Pulmonary artery endothelial cell (primary cell): ENCODE results near the gene FSTL4. TPM values are rescaled to one million over a fixed set of nuclear protein-coding genes. Genes with fewer than 3 reads are reported as not detected.

ENCODE experiments used
- DNase-seq: peaks from one replicate; pipeline ENCODE4 v3.0.0-alpha.2; 2011; ENCODE audit warnings: low read depth, low spot score
- total RNA-seq: library from RNA; depleted of rRNA; stranded (reverse); fragments of >200 nt; gene quantifications from 2 replicates; pipeline ENCODE4 v1.2.3, GENCODE V29; 2014

FSTL4 gene
- total RNA-seq, 1 donor from 2014 or later: not detected

- no peak for DNase-seq
Observed at GRCh38 chr5:133246053-133246370, 366.3 kb downstream of the FSTL4 start.

- no peak for DNase-seq
Observed at GRCh38 chr5:133245191-133246052, 366.9 kb downstream of the FSTL4 start.

- no peak for DNase-seq
Observed at GRCh38 chr5:133244242-133244641, 368.1 kb downstream of the FSTL4 start.

- no peak for DNase-seq
Observed at GRCh38 chr5:133243196-133243595, 369.1 kb downstream of the FSTL4 start.

- DNase-seq: no peak
Observed at GRCh38 chr5:133242221-133242835, 370.0 kb downstream of the FSTL4 start.

- DNase-seq: no peak
Observed at GRCh38 chr5:133241179-133242092, 370.9 kb downstream of the FSTL4 start.

- peak; percentile 90 for DNase-seq
Observed at GRCh38 chr5:133240425-133241091, 371.8 kb downstream of the FSTL4 start.

- no peak for DNase-seq
Observed at GRCh38 chr5:133238426-133239205, 373.7 kb downstream of the FSTL4 start.

GRCh38 chr5:133236976-133237375, 375.4 kb downstream of the FSTL4 start:
- DNase-seq: no peak

GRCh38 chr5:133236541-133236951, 375.8 kb downstream of the FSTL4 start:
- no peak for DNase-seq

GRCh38 chr5:133235696-133236426, 376.5 kb downstream of the FSTL4 start:
- no peak for DNase-seq

- no peak for DNase-seq
Observed at GRCh38 chr5:133234911-133235310, 377.4 kb downstream of the FSTL4 start.

GRCh38 chr5:133234273-133234672, 378.1 kb downstream of the FSTL4 start:
- no peak for DNase-seq

- DNase-seq: no peak
Observed at GRCh38 chr5:133233616-133234015, 378.7 kb downstream of the FSTL4 start.

GRCh38 chr5:133232911-133233310, 379.4 kb downstream of the FSTL4 start:
- DNase-seq: no peak

- DNase-seq: no peak
Observed at GRCh38 chr5:133232435-133232834, 379.9 kb downstream of the FSTL4 start.

- DNase-seq: no peak
Observed at GRCh38 chr5:133232011-133232410, 380.3 kb downstream of the FSTL4 start.

GRCh38 chr5:133230823-133231578, 381.3 kb downstream of the FSTL4 start:
- DNase-seq: no peak
